Endodermal cell (in vitro differentiated cells): Measurements from ENCODE around the gene FGD3. TPM values are rescaled to one million over a fixed set of nuclear protein-coding genes. Genes with fewer than 3 reads are reported as not detected.

Experiments used
- DNase-seq: peaks from one replicate; pipeline ENCODE4 v3.0.0-alpha.2; 2017
- H3K27ac ChIP-seq: 2 replicates; pipeline ENCODE4 v1.5.1; 2013; ENCODE audit warnings: mild to moderate bottlenecking, low read depth, low read length, moderate library complexity
- H3K27me3 ChIP-seq: 2 replicates; pipeline ENCODE4 v1.6.1; 2013; ENCODE audit warnings: mild to moderate bottlenecking, low read length, moderate library complexity; ENCODE audit not compliant: insufficient read depth, control insufficient read depth, poor library complexity, severe bottlenecking
- H3K36me3 ChIP-seq: 2 replicates; pipeline ENCODE4 v1.7.0; 2013; ENCODE audit warnings: mild to moderate bottlenecking, low read length, moderate library complexity; ENCODE audit not compliant: control insufficient read depth, insufficient read depth
- H3K4me1 ChIP-seq: one replicate; pipeline ENCODE4 v1.7.0; 2013; ENCODE audit warnings: low read length; ENCODE audit not compliant: control insufficient read depth, insufficient read depth
- H3K4me3 ChIP-seq: 2 replicates; pipeline ENCODE4 v1.5.1; 2013; ENCODE audit warnings: mild to moderate bottlenecking, low read length, moderate library complexity
- H3K9ac ChIP-seq: 2 replicates; pipeline ENCODE4 v1.6.1; 2013; ENCODE audit warnings: mild to moderate bottlenecking, low read length, moderate library complexity; ENCODE audit not compliant: poor library complexity, severe bottlenecking; ENCODE audit errors: extremely low read depth
- H3K9me3 ChIP-seq: 2 replicates; pipeline ENCODE4 v1.6.1; 2013; ENCODE audit warnings: mild to moderate bottlenecking, low read length, moderate library complexity; ENCODE audit not compliant: control insufficient read depth
- H3K27ac Mint-ChIP-seq: 2 replicates; pipeline ENCODE4 v1.8.0; 2020; ENCODE audit warnings: mixed read lengths
- H3K27me3 Mint-ChIP-seq: 2 replicates; pipeline ENCODE4 v1.8.0; 2021; ENCODE audit warnings: mild to moderate bottlenecking, mixed read lengths; ENCODE audit not compliant: insufficient read depth
- H3K36me3 Mint-ChIP-seq: 2 replicates; pipeline ENCODE4 v1.8.0; 2020; ENCODE audit warnings: low read depth, mixed read lengths
- H3K4me1 Mint-ChIP-seq: 2 replicates; pipeline ENCODE4 v1.8.0; 2020; ENCODE audit warnings: mixed read lengths
- H3K4me3 Mint-ChIP-seq: 2 replicates; pipeline ENCODE4 v1.8.0; 2020; ENCODE audit warnings: mild to moderate bottlenecking, moderate library complexity, mixed read lengths
- H3K9me3 Mint-ChIP-seq: 2 replicates; pipeline ENCODE4 v1.8.0; 2020; ENCODE audit warnings: mild to moderate bottlenecking, mixed read lengths
- CTCF ChIP-seq: fragments of 200-600 bp; sonication (generic); conservative IDR thresholded peaks from 2 replicates; pipeline ENCODE4 v1.5.0; 2021; ENCODE audit warnings: antibody characterized with exemption, mild to moderate bottlenecking
- WGBS, 2 experiments: methylation state at CpG; one replicate each; pipeline versions ENCODE4 v1.1.5 to v1.1.7; 2013; ENCODE audit warnings: missing lambda C conversion rate in 2 of 2, mixed read lengths in 1 of 2; ENCODE audit not compliant: insufficient coverage in 1 of 2, insufficient read length in 1 of 2; 5-methylcytosine and 5-hydroxymethylcytosine counted together
- total RNA-seq, 2 donors: library from RNA; stranded (reverse); fragmentation: NEBNext Ultra II Directional in 1 of 2; extraction: Animal tissue kit (Norgen Biotek cat#: 25700) in 1 of 2; gene quantifications; 2 replicates in 1 of 2; 3 replicates in 1 of 2; pipeline ENCODE4 v1.2.1, GENCODE V29; 2021

FGD3 gene
- total RNA-seq, 2 donors from 2014 or later: 1.4 to 1.9 TPM

GRCh38 chr9:92966518-92966800 is 19.1 kb downstream of the FGD3 start:
- Mint-ChIP-seq H3K27ac (no peak overlapping the region), H3K27me3 (no peaks in the 10 kb centered on the region), H3K4me1 (peaks cover 18% of the 10 kb centered on the region), H3K4me3 (no peak overlapping the region), H3K36me3 (no peaks in the 10 kb centered on the region), H3K9me3 (peaks cover 6% of the 10 kb centered on the region)
- Histone ChIP-seq H3K9ac (no peak overlapping the region), H3K9me3 (no peaks in the 10 kb centered on the region), H3K27me3 (no peaks in the 10 kb centered on the region), H3K4me3 (no peak overlapping the region), H3K27ac (no peak overlapping the region), H3K36me3 (no peaks in the 10 kb centered on the region), H3K4me1 (no peaks in the 10 kb centered on the region)
- WGBS, 2 experiments: 92% methylated on average over 5 of the region's 5 CpGs; no CpG with 5 or more reads in 1 of the 2 experiments
- no peak for DNase-seq
- TF ChIP-seq CTCF: no peak

- no peak overlapping the region for H3K4me3 ChIP-seq
- peaks cover 5% of the 10 kb centered on the region for H3K9me3 Mint-ChIP-seq
- 92 to 95% methylated on average over 3 to 8 of the region's 8 CpGs for WGBS, 2 experiments
- H3K4me3 Mint-ChIP-seq: no peak overlapping the region
- H3K4me1 Mint-ChIP-seq: peaks cover 18% of the 10 kb centered on the region
- H3K27ac ChIP-seq: no peak overlapping the region
- H3K27ac Mint-ChIP-seq: no peak overlapping the region
- no peaks in the 10 kb centered on the region for H3K4me1 ChIP-seq
- no peak overlapping the region for H3K9ac ChIP-seq
- DNase-seq: no peak
- no peak for TF ChIP-seq CTCF
- no peaks in the 10 kb centered on the region for H3K9me3 ChIP-seq
- no peaks in the 10 kb centered on the region for H3K27me3 Mint-ChIP-seq
- no peaks in the 10 kb centered on the region for H3K36me3 Mint-ChIP-seq
- H3K36me3 ChIP-seq: no peaks in the 10 kb centered on the region
- no peaks in the 10 kb centered on the region for H3K27me3 ChIP-seq
Observed at GRCh38 chr9:92968081-92968480, 20.8 kb downstream of the FGD3 start.

GRCh38 chr9:92969516-92970466 is 22.5 kb downstream of the FGD3 start:
- no peaks in the 10 kb centered on the region for H3K27me3 Mint-ChIP-seq
- H3K4me3 Mint-ChIP-seq: no peak overlapping the region
- Histone ChIP-seq H3K36me3 (no peaks in the 10 kb centered on the region), H3K27me3 (no peaks in the 10 kb centered on the region), H3K9ac (no peak overlapping the region), H3K9me3 (no peaks in the 10 kb centered on the region), H3K27ac (peak overlapping the region; percentile 94), H3K4me1 (no peaks in the 10 kb centered on the region), H3K4me3 (no peak overlapping the region)
- H3K9me3 Mint-ChIP-seq: peaks cover 5% of the 10 kb centered on the region
- WGBS, 2 experiments: 84 to 88% methylated on average over 15 to 19 of the region's 19 CpGs
- peak overlapping the region; percentile 29 for H3K27ac Mint-ChIP-seq
- TF ChIP-seq CTCF: no peak
- H3K4me1 Mint-ChIP-seq: peaks cover 8% of the 10 kb centered on the region
- no peak for DNase-seq
- H3K36me3 Mint-ChIP-seq: no peaks in the 10 kb centered on the region
